ENCODE measurements around the gene ATAD1.
"Not testable (repeated sequence)": the region's sequence is repeated elsewhere in the genome, so short reads cannot be mapped to it uniquely, and the experiment has no call there.

DNA sequence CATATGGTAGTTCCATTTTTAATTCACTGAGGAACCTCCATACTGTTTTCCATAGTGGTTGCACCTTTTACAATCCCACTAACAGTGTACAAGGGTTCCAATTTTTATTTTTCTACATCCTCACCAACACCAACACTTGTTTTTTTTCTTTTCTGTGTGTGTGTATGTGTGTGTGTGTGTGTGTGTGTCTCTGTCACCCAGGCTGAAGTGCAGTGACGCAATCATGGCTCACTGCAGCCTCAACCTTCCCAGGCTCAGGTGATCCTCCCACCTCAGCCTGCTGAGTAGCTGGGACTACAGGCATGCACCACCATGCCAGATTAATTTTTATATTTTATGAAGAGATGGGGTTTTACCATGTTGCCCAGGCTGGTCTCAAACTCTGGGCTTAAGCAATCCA is 79.8 kb downstream of the ATAD1 start:
- TF ChIP-seq, protein P1, sequence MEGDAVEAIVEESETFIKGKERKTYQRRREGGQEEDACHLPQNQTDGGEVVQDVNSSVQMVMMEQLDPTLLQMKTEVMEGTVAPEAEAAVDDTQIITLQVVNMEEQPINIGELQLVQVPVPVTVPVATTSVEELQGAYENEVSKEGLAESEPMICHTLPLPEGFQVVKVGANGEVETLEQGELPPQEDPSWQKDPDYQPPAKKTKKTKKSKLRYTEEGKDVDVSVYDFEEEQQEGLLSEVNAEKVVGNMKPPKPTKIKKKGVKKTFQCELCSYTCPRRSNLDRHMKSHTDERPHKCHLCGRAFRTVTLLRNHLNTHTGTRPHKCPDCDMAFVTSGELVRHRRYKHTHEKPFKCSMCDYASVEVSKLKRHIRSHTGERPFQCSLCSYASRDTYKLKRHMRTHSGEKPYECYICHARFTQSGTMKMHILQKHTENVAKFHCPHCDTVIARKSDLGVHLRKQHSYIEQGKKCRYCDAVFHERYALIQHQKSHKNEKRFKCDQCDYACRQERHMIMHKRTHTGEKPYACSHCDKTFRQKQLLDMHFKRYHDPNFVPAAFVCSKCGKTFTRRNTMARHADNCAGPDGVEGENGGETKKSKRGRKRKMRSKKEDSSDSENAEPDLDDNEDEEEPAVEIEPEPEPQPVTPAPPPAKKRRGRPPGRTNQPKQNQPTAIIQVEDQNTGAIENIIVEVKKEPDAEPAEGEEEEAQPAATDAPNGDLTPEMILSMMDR (IDR thresholded peaks at IDR 0.05; ENCODE audit: low read depth, low read length, poor library complexity, severe bottlenecking): not testable (repeated sequence)
- TF ChIP-seq EZH2phosphoT487 (IDR thresholded peaks at IDR 0.05; ENCODE audit: borderline replicate concordance, low read length): not testable (repeated sequence)
